ENCODE measurements around the gene SYNGR3.

DNA sequence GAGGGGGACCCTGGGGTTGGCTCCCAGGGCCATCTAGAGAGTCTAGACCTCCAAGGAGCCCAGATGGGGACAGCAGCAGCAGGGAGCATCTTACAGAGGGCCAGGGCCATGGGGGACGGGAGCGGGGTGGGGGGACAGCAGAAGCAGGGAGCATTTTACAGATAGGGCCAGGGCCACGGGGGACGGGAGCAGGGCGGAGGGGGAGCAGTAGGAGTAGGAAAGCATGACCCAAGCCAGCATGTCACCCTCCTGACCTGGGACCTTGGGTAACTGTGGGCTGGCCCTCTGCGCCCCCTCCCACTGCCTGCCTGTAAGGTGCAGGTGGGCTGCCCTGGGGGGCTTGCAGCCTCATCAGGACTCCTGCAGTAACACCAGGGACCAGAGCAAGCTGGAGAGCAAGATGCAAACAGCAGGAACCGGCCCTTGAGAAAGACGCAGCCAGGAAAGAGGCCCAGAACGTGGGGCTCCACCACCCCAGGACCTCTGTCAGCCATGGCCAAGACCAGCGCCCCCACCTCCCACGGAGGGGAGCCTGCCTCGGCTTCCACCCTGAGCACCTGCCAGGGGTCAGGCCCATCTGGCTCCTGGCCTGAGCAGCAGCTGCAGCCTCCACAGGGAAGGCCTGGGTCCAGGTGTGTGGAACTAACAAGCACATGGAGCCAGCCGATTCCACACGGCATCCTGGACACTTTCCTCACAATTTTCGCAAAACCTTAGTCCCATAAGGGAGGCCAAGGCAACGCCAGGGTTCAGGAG, 17.5 kb downstream of the SYNGR3 start:
- TF ChIP-seq, protein P1, sequence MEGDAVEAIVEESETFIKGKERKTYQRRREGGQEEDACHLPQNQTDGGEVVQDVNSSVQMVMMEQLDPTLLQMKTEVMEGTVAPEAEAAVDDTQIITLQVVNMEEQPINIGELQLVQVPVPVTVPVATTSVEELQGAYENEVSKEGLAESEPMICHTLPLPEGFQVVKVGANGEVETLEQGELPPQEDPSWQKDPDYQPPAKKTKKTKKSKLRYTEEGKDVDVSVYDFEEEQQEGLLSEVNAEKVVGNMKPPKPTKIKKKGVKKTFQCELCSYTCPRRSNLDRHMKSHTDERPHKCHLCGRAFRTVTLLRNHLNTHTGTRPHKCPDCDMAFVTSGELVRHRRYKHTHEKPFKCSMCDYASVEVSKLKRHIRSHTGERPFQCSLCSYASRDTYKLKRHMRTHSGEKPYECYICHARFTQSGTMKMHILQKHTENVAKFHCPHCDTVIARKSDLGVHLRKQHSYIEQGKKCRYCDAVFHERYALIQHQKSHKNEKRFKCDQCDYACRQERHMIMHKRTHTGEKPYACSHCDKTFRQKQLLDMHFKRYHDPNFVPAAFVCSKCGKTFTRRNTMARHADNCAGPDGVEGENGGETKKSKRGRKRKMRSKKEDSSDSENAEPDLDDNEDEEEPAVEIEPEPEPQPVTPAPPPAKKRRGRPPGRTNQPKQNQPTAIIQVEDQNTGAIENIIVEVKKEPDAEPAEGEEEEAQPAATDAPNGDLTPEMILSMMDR (IDR thresholded peaks at IDR 0.05; ENCODE audit: insufficient read depth, low read depth, low read length), result no peak
- no peak for TF ChIP-seq EZH2 (IDR thresholded peaks at IDR 0.05; ENCODE audit: insufficient read depth, low read length)
